HepG2 (cell line): ENCODE results near the gene TMEM235. TPM values are rescaled to one million over a fixed set of nuclear protein-coding genes. Genes with fewer than 3 reads are reported as not detected.

Source experiments
- HHEX ChIP-seq: IDR thresholded peaks from 2 replicates; pipeline ENCODE4 v1.6.1; 2016; ENCODE audit warnings: control low read depth
- IKZF1 ChIP-seq: fragments of 450-650 bp; IDR thresholded peaks from 2 replicates; pipeline ENCODE4 v1.7.1; 2016
- NFE2L1 ChIP-seq: sonication (generic); formaldehyde crosslinking; IDR thresholded peaks from 2 replicates; pipeline ENCODE4 v1.4.0; 2020; ENCODE audit warnings: missing genetic modification reagents, mild to moderate bottlenecking, borderline replicate concordance
- PLRG1 ChIP-seq: fragments of 450-650 bp; conservative IDR thresholded peaks from 2 replicates; pipeline ENCODE4 v1.6.1; 2016
- PTBP1 ChIP-seq: fragments of 200-400 bp; formaldehyde crosslinking; IDR thresholded peaks from 2 replicates; pipeline ENCODE4 v1.6.1; 2018; ENCODE audit warnings: low read length, low read depth; ENCODE audit not compliant: poor library complexity, severe bottlenecking
- YEATS2 ChIP-seq: sonication (generic); formaldehyde crosslinking; IDR thresholded peaks from 2 replicates; pipeline ENCODE4 v1.4.0; 2020; ENCODE audit warnings: missing genetic modification reagents, borderline replicate concordance
- ZNF142 ChIP-seq: sonication (generic); formaldehyde crosslinking; IDR thresholded peaks from 2 replicates; pipeline ENCODE4 v1.4.0; 2020; ENCODE audit warnings: missing genetic modification reagents
- ZNF263 ChIP-seq: sonication (generic); formaldehyde crosslinking; IDR thresholded peaks from 2 replicates; pipeline ENCODE4 v1.4.0; 2020; ENCODE audit warnings: missing genetic modification reagents
- ZNF296 ChIP-seq: sonication (generic); formaldehyde crosslinking; conservative IDR thresholded peaks from 2 replicates; pipeline ENCODE4 v1.5.0; 2020; ENCODE audit warnings: mild to moderate bottlenecking, missing genetic modification reagents
- ZNF432 ChIP-seq: sonication (generic); formaldehyde crosslinking; IDR thresholded peaks from 2 replicates; pipeline ENCODE4 v1.5.0; 2020; ENCODE audit warnings: missing genetic modification reagents, mild to moderate bottlenecking, borderline replicate concordance
- polyA plus RNA-seq, 8 experiments: library from polyadenylated mRNA; depleted of rRNA in 3 of 8; stranded (reverse) in 7 of 8; unstranded in 1 of 8; fragments of >200 nt; fragmentation: Illumina TruSeq in 4 of 8; extraction: Trizol in 4 of 8; gene quantifications; 2 replicates each; pipeline versions ENCODE4 v1.2.1 to v1.2.3, GENCODE V29; 2011 to 2016; ENCODE audit warnings: low read depth in 4 of 8, missing spikeins in 1 of 8, mixed read lengths in 1 of 8; ENCODE audit not compliant: insufficient read depth in 1 of 8
- total RNA-seq, 5 experiments: library from RNA; depleted of rRNA; stranded (reverse); fragments of >200 nt; fragmentation: Illumina TruSeq; extraction: Trizol; gene quantifications; 2 replicates each; pipeline ENCODE4 v1.2.3, GENCODE V29; 2016; ENCODE audit warnings: low read depth in 1 of 5
- TF ChIP-seq, protein P1 (sequence below): sonication (generic); formaldehyde crosslinking; IDR thresholded peaks from 2 replicates; pipeline ENCODE4 v1.4.0; 2020; ENCODE audit warnings: mild to moderate bottlenecking, missing genetic modification reagents
- TF ChIP-seq, protein P2 (sequence below): sonication (generic); formaldehyde crosslinking; IDR thresholded peaks from 2 replicates; pipeline ENCODE4 v1.4.0; 2020; ENCODE audit warnings: missing genetic modification reagents, mild to moderate bottlenecking, borderline replicate concordance
- TF ChIP-seq, protein P3 (sequence below), 2 experiments: sonication (generic) in 1 of 2; formaldehyde crosslinking in 1 of 2; IDR thresholded peaks; 2 replicates each; pipeline versions ENCODE4 v1.5.1 to v1.6.1; 2011 to 2020; ENCODE audit warnings: borderline replicate concordance in 1 of 2, low read depth in 1 of 2, low read length in 1 of 2, mild to moderate bottlenecking in 1 of 2, missing genetic modification reagents in 1 of 2, moderate library complexity in 1 of 2

The TMEM235 gene
- total and polyA plus RNA-seq, 2 of the 13 experiments (the other 11 are each of a cell fraction or from before 2014, with no cell fraction given): not detected

DNA sequence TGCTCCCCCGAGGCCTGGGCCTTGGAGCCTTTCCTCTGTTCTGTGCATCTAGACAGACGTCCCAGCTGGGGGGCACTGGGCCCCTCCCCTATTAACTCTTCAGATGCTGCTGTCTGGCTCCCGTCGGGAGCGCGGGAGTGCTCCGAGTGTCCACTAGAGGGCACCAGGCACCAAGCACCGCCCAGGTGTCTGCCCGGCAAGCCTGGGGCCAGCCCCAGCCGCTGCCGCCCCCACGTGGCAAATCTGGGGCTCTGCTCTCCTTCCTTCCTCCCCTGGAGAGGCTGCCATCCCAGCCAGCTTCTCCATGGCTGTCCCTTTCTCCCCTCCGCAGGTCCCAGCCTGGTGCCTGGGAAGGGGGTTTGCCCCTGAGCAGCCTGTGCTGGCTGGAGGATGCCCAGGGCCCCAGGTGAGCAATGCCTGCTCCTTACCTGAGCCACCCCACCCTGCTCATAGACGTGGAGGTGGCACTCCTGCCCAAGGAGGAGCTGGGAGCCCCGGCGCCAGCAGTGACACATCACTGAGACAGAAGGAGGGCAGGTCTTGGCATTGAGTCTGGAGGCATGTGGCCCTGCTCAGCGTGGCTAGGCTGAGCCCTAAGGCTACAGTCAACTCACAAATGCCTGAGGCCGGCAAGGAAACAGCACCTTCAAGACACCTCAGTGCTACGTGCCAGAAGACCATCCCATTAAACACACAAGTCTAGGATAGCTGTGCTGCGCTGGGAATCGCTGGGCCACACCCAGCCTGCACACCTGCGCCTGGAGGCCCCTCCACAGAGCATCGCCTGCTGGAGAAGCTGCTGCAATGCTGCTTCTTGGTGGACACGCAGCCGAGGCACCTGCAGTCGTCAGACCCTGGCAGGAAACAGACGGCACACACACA lies 19.7 kb downstream of the TMEM235 start (continued):
- TF ChIP-seq ZNF142 (CRISPR knock-in tag): no peak
- TF ChIP-seq, protein P1, sequence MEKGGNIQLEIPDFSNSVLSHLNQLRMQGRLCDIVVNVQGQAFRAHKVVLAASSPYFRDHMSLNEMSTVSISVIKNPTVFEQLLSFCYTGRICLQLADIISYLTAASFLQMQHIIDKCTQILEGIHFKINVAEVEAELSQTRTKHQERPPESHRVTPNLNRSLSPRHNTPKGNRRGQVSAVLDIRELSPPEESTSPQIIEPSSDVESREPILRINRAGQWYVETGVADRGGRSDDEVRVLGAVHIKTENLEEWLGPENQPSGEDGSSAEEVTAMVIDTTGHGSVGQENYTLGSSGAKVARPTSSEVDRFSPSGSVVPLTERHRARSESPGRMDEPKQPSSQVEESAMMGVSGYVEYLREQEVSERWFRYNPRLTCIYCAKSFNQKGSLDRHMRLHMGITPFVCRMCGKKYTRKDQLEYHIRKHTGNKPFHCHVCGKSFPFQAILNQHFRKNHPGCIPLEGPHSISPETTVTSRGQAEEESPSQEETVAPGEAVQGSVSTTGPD (CRISPR knock-in tag): peak; percentile 72; the same call in 1 of the 2 replicates
- no peak for TF ChIP-seq ZNF296
- peak; percentile 58 for TF ChIP-seq PTBP1
- TF ChIP-seq ZNF263 (CRISPR knock-in tag): peak; percentile 59; the same call in 1 of the 2 replicates
- TF ChIP-seq NFE2L1: no peak
- TF ChIP-seq, protein P2, sequence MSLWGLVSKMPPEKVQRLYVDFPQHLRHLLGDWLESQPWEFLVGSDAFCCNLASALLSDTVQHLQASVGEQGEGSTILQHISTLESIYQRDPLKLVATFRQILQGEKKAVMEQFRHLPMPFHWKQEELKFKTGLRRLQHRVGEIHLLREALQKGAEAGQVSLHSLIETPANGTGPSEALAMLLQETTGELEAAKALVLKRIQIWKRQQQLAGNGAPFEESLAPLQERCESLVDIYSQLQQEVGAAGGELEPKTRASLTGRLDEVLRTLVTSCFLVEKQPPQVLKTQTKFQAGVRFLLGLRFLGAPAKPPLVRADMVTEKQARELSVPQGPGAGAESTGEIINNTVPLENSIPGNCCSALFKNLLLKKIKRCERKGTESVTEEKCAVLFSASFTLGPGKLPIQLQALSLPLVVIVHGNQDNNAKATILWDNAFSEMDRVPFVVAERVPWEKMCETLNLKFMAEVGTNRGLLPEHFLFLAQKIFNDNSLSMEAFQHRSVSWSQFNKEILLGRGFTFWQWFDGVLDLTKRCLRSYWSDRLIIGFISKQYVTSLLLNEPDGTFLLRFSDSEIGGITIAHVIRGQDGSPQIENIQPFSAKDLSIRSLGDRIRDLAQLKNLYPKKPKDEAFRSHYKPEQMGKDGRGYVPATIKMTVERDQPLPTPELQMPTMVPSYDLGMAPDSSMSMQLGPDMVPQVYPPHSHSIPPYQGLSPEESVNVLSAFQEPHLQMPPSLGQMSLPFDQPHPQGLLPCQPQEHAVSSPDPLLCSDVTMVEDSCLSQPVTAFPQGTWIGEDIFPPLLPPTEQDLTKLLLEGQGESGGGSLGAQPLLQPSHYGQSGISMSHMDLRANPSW (CRISPR knock-in tag): no peak
- TF ChIP-seq IKZF1: no peak
- TF ChIP-seq, protein P3, sequence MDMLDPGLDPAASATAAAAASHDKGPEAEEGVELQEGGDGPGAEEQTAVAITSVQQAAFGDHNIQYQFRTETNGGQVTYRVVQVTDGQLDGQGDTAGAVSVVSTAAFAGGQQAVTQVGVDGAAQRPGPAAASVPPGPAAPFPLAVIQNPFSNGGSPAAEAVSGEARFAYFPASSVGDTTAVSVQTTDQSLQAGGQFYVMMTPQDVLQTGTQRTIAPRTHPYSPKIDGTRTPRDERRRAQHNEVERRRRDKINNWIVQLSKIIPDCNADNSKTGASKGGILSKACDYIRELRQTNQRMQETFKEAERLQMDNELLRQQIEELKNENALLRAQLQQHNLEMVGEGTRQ (IDR thresholded peaks at IDR 0.05; ENCODE audit: low read depth, low read length): peak; percentile 33; the same call in 1 of the 2 replicates
- TF ChIP-seq, protein P3 (CRISPR knock-in tag; IDR thresholded peaks at IDR 0.05; ENCODE audit: borderline replicate concordance): no peak
- no peak for TF ChIP-seq ZNF432 (CRISPR knock-in tag)
- peak; percentile 60; the same call in 1 of the 2 replicates for TF ChIP-seq YEATS2
- TF ChIP-seq HHEX: no peak
- no peak for TF ChIP-seq PLRG1
